NCI-H82 treated with DMSO at 0.1 percent for 48 hours (cell line): ENCODE data around the gene GDF2.

Source experiments
- DNase-seq: peaks from one replicate; lab custom pipeline; 2025; ENCODE audit not compliant: unreplicated experiment; lab: John Stamatoyannopoulos, UW

GDF2 gene

DNA sequence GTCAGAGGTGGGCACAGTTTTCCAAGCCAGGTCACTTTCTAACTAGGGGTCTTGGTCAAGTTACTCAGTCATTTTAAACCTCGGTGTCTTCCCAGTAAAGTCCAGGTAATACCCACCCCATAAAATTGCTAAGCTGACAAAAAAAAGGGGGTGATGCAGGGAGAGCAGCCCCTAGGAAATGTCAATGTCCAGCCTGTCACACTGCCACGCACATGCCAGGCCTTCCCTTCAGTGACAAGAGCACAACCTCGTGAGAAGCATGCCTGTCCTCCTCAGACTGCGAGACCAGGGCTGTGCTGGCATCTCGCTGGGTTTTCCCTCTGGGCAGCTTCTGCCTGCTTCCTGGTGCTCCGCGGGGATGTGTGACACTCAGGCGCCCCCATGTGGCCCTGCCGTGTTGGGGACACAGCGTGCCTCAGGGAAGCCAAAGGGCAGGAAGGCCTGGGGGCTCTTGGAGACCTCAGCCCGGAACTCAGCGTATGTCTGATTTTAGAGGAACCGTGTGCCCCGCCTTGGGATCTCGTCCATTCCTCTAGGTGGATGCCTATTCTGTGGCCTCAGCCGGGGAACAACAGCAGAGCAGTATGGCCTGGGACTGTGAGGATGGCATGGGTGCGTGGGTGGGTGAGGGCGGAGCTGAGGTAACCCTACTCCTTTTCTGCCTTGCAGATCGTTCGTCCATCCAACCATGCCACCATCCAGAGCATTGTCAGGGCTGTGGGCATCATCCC is 10.2 kb upstream of the GDF2 start:
- DNase-seq = peak; percentile 23

DNA sequence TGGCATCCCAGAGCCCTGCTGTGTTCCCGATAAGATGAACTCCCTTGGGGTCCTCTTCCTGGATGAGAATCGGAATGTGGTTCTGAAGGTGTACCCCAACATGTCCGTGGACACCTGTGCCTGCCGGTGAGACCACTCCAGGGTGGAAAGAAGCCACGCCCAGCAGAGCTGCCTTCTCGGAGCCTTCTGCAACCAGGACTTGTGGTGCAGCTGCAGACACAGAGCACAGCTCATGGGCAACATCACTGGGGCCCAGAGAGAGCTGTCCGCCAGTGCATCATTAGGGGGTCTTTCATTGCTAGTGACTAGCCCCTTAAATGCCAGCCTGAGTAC is 9.6 kb upstream of the GDF2 start:
- no peak for DNase-seq

DNA sequence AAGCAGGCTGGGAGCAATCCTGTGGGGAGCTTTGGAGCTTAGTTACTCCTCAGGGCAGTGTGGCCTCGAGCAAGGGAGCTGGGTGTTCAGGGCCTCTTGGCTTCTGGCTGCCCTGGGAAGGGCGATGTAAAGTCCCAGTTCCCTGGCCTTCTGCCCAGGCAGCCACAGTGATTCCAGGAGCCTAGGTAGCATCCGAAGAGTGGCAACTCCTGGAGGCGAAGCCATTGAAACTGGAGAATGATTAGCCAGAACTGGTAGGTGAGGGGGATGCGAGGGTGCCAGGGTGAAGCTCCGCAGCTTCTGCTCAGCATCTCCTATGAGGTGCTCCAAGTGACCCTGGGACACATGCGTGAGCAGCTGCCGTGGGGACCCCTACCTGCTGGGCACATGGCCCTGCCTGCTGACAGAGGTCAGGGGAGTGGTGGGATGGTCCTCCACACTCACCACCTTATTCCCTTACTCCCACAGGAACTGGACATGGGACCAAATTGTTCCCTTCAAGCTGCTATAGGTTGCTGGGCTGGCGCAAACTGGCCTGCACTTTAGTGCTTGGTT is 7.8 kb upstream of the GDF2 start:
- no peak for DNase-seq

DNA sequence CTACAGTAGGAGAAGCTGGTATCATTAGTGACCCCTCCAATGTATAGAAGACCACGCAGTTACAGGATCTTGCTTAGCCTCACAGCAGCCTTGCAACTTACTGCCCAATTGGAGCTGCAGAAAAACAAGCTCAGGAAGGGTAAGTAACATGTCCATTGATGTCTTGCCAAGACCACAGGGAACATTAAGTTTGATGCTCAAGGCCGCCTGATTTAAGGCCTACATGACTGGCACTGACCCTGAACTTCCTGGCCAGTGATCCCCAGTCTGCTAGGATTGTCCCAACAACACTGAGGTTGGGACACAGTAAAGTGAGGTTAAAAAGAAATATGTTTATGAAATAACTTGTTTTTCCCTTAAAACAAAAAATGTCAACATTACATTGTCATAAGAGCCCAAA is 6.8 kb upstream of the GDF2 start:
- no peak for DNase-seq

DNA sequence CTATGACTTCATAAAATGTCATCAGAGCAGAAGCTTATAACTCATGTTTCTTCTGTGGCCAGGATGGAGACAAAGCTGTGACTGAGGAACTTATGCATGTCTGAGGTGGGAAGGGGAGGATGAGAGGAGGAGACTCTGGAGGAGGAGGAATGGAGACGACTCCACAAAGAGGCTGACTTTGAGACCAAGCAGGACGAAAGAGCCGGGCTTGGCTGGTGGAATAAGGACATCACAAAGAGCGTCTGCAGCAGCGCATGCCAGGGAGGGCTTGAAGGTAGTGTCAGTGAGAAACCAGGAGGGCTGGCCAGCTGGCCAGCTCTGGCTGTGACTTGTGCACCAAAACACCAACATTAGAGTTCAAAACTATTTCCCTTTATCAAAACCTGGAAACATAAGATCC is 6.1 kb upstream of the GDF2 start:
- no peak for DNase-seq

DNA sequence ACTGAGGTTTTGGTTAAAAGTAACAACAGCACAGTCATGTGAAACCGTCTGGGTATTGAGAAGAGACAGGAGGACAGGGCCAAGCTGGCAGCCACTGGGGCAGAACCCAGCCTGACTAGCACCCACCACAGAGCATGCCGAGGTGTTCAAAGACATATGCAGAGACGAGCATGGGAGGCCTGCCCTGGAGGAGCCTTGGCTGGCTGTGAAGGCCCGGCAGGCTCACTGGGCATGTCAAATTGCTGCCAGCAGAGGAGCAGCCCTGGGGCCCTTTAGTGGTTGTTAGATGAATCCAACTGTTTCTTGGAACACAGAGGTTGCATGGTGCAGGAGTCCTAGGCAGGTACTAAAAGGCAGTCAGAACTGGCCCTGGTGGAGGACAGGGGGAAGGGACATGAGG is 5.0 kb upstream of the GDF2 start:
- no peak for DNase-seq

DNA sequence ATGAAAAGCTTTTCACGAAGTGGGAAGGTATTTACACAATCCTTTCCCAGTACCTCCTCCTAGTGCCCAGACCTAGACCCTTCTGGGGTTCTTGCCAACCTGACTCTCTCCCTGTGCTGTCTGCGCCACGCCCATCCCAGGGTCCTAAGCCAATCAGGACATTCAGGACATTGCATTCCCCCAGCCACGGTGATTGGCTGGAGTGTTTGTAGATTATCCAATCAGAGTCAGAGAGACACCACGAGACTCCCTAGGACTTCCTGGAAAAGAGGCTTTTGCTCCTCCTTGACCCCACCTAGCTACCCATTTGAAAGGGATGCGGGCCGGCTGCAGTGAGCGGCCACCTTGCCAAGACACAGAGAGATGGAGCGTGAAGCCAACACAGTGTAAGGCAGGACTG is 3.5 kb upstream of the GDF2 start:
- no peak for DNase-seq

DNA sequence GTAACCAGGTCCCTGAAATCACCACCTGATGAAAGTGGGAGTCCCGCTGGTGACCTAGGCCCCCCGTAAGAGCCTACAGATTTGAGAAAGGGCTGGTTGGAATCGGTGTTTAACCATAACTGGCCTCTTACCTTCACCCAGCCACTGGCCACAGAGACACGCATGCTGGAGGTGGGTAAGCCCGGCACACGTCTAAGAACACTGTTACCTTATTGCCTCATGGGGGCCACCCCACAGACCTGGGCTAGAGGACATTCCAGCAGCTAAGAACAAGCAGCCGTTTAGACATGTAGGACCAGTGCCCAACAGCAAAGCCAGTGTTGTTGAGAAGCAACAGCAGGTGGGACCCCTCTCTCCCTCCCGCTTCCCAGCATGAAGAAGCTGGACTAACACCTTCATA is 2.5 kb upstream of the GDF2 start:
- DNase-seq = no peak

DNA sequence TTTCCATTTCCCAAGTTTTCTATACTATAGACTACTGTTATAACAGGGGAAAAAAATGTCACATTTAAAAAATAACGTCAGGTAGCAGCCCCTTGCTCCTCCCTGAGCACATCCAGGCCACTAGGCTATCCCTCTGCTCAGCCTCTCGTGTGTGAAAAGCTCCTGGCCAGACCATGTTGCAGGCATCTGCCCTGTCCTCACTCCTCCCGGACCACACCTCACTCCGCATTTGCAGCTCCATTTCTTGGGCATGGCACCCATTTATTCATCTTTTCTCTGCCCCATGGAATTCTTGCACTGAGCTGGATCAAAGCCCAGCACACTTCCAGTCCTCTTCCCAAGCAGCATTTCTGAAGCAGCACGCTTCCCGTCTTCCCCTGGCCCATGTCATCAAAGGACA is 1.4 kb upstream of the GDF2 start:
- no peak for DNase-seq

DNA sequence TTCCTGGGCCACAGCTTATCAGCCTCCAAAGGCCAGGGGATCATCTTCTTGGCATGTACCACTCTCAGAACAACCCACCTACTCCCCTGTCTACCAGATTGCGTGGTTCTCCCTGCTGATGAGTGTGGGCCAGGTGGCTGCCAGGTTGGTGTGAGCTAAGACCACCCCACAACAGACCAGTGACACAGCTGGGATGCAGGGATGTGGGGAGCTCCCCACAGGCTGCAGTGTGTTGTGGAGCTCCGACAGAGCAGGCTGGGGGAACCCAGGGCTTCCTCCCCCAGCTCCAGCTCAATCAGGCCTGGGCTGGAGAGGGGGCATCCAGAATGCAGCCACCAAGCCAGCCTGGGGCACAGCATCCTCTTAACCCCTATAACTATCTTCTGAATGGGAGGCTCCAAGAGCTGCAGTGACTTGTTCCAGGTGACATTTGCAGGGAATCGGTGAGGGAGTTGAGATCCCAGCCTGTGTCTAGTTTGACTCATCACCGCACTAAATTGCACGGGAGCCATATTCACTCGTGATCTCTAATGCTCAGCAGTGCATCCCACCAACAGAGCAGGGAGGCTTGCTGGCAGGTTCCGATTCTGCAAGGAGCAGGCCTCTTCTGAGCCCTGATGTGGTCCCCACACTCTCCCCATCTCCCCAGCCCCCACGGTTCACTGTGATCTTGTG is 596 bp upstream of the GDF2 start:
- DNase-seq = no peak

DNA sequence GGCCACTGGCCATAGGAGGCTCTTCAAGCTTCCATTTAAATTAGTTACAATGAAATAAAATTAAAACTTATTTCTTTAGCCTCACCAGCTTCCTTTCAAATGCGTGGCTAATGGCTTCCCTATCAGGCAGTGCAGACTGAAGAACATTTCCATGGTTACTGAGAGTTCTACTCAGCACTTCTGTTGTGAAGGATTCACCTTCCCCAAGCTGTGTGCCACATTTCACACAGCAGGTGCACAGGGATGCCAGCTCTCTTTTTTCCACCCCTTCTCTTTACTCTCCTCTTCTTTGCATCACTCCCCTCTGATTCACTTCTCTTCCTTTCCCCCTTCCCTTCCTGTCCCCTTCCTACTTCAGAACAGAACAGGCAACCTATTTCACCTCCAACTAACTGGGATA is 833 bp downstream of the GDF2 start:
- no peak for DNase-seq

DNA sequence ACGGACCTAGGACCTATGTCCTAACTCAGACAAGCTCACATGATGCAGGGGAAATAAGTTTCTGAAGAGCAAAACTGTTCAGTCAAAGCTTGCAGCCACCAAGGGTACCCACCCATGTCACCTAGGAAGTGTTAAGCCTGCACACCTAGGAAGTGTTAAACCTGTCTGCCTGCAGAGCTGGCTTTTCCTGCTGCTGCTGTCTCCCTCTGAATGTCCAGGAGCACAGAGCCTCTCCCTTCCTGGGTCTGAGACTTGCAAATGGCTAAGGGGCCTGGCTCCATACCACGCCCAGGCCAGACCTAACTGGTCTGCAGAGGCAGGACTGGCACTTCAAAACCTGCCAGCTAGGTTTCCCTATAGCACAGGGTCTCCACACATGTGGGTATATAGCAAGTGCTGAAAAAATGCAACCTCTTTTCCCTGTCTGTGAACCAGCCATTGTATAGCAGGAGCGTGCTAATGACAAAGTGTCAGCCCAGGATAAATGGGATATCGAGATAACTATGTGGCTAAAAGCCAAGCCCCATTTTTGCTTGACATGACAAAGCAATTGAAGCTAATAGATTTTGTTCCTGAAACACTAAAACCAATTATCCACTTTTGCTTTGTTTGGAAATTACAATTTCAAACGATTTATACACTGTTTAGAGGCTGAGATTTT is 1.5 kb downstream of the GDF2 start:
- no peak for DNase-seq

DNA sequence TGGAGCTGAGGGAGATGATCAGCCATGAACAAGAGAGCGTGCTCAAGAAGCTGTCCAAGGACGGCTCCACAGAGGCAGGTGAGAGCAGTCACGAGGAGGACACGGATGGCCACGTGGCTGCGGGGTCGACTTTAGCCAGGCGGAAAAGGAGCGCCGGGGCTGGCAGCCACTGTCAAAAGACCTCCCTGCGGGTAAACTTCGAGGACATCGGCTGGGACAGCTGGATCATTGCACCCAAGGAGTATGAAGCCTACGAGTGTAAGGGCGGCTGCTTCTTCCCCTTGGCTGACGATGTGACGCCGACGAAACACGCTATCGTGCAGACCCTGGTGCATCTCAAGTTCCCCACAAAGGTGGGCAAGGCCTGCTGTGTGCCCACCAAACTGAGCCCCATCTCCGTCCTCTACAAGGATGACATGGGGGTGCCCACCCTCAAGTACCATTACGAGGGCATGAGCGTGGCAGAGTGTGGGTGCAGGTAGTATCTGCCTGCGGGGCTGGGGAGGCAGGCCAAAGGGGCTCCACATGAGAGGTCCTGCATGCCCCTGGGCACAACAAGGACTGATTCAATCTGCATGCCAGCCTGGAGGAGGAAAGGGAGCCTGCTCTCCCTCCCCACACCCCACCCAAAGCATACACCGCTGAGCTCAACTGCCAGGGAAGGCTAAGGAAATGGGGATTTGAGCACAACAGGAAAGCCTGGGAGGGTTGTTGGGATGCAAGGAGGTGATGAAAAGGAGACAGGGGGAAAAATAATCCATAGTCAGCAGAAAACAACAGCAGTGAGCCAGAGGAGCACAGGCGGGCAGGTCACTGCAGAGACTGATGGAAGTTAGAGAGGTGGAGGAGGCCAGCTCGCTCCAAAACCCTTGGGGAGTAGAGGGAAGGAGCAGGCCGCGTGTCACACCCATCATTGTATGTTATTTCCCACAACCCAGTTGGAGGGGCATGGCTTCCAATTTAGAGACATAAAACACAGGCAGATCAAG is 3.3 kb downstream of the GDF2 start:
- no peak for DNase-seq

DNA sequence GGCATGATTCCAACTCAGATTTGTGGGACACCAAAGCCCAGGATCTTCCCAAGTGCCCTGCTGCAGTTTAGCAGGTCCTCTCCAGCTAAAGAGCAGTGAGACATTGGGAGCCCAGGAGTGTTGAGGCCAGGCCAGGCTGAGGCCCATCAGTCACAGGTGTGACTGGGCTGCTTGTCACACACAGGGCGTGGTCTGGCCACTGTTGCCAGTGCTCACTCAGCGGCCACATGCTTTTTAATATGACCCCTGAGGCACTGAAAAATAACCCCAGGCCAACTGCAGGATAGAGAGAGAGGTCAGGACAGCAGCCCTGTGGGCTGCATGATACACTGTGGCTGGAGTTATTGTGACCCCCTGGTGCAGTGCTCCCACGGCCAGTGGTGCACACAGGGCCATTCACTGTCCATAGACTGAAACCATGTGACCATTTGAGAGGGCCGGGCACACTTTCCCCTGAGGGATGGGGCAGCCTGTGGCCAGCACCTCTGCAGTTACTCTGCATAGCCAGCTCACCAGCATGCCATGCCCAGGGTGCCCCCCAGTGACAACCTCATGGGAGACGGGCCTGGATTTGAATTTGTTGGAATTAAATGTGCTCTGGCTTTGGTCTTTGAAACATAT is 4.2 kb downstream of the GDF2 start:
- no peak for DNase-seq

DNA sequence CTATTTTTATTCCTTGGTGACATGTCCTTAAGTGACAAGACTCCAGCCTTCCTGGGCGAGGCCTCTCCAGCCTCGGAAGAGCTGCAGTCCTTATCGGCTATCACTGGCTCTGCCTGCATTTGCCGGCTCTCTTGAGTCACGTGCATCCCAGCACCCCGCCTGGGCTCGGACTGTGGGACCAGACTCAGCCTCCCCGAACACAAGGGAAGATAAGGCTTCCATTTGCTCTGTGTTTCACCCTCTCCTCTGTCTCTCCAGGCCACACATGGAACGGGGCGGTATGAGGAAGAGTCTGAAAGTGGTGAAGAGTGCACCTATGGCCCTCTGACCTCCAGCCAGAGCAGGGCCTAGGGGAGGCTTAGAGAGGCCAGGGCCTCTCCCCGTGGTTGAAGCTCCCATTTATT is 4.7 kb downstream of the GDF2 start:
- DNase-seq = no peak

DNA sequence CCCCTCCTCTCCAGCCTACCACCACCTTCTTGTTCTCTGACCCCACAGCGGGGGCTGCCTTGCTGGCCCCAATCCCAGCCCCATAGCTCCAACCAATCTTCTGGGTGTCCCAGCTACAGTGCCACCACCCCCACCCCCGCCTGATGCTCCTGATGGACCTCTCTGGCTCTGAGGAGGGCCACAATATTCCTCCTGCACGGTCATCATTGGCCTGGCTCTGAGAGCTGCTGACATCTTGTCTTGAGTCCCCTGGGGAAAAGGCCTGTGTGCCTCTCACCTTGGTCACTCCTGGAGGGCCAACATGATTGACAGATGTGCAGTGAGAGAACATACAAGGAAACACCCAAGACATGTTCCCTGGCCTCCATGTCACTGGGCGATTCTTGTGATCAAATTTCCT is 7.6 kb downstream of the GDF2 start:
- DNase-seq = no peak

DNA sequence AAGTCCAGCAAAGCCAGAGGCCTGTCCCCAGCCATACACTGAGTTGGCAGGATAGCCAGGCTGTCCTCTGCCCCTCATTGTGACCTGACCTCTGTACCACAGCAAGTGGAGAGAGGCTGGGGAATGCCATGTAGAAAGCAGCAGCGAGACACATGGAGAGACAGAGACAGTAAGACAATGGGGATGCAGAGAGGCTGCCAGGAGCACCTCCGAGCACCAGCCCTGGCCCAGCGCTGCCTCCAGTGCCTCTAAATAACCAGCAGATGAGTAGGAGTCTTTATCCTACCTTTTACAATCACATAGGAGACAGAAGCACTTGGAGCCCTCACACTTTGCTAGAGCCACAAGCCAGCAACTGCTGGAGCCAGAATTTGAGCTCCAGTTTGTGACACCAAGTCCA is 8.1 kb downstream of the GDF2 start:
- no peak for DNase-seq

DNA sequence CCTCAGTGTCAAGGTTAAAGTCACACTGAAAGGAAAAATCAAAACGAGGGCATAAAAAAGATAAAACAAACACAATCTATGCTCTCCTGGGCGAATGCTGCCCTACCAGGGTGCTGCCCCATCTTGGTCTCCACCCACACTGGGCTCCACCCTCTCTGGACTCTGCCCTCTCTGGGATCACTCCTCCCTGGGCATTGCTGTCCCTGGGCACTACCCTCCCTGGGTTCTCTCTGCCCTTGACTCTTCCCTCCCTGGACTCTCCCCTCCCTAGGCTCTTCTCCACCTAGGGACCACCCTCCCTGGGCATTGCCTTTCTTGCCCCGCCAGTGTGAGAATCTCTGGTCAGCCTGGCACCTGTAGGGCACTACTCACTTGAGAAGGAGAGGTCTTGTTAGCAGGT is 8.6 kb downstream of the GDF2 start:
- DNase-seq = no peak

DNA sequence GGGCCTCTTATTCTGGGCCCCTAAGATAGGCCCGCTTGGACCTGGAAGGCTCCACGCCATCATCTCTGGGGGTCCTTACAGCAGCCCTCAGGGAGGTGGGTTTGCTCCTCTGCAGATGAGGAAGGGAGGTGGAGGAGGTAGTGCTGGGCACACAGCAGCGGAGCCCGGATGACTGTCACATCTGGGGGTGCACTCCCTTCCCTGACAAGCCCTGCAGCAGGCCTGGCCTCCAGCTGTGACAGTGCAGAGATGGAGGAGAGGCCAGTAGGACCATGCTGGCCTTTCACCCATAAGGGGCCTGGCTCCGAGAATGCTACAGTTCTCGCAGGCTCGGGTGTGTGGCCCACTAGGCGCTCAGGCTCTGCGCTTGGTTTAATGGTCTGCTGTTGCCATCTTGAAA is 9.2 kb downstream of the GDF2 start:
- DNase-seq = no peak

DNA sequence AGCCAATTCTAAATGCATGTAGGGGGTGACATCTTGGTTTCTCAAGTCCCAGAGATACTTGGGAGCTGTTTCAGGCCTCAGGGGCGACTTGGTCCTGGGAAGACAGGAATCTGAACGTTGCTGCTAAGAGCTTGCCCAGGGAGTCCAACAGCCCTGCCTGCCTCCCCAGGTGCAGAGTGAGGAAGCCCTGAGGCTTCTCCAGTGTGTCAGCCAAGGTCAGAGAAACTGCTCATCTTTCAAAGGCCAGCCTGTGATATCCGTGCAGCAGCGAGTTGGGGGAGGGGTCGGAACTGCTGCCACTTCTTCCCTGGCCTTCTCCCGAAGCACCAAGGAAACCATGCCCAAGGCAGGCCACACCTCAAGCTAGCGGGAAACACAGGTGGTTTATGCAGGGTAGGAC is 9.7 kb downstream of the GDF2 start:
- DNase-seq = no peak

DNA sequence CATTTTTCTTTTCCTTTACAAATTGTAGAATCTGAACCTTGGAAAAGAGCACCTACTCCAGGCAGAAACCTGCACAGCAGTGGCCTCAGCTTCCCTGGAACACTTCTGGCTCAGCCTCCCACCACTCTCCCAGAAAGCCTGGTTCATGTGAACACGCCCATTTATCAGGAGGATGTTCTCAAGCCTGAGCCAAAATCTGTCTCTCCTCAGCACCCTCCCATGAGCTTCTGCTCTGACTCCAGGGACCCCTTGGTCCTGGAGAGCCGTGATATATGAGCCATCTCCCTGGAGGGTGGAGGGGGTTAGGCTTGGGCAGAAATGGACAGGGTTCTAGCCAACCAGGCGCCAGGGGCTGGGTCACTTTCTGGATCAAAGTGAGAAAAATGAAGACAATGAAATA is 10.1 kb downstream of the GDF2 start:
- no peak for DNase-seq
